Trophoblast cell (in vitro differentiated cells and primary cell): ENCODE results near the gene SPRR2F. TPM values are rescaled to one million over a fixed set of nuclear protein-coding genes. Genes with fewer than 3 reads are reported as not detected.

ENCODE experiments used
- DNase-seq, 2 donors: peaks; one replicate each; pipeline ENCODE4 v3.0.0-alpha.2; 2016
- H2AFZ ChIP-seq: 2 replicates; pipeline ENCODE4 v1.6.1; 2013; ENCODE audit warnings: low read length, moderate library complexity, mild to moderate bottlenecking; ENCODE audit not compliant: insufficient read depth, poor library complexity
- H2AK5ac ChIP-seq: 2 replicates; pipeline ENCODE4 v1.6.1; 2013; ENCODE audit warnings: mild to moderate bottlenecking, low read length
- H2BK120ac ChIP-seq: 2 replicates; pipeline ENCODE4 v1.6.1; 2013; ENCODE audit warnings: low read length, mild to moderate bottlenecking, moderate library complexity; ENCODE audit not compliant: insufficient read depth, poor library complexity
- H2BK12ac ChIP-seq: 2 replicates; pipeline ENCODE4 v1.6.1; 2013; ENCODE audit warnings: mild to moderate bottlenecking, low read length, moderate library complexity
- H2BK5ac ChIP-seq: 2 replicates; pipeline ENCODE4 v1.6.1; 2013; ENCODE audit warnings: low read length, low read depth, moderate library complexity, mild to moderate bottlenecking; ENCODE audit not compliant: poor library complexity
- H3K14ac ChIP-seq: 2 replicates; pipeline ENCODE4 v1.6.1; 2013; ENCODE audit warnings: mild to moderate bottlenecking, low read length
- H3K18ac ChIP-seq: 2 replicates; pipeline ENCODE4 v1.6.1; 2013; ENCODE audit warnings: mild to moderate bottlenecking, low read length
- H3K23ac ChIP-seq: 2 replicates; pipeline ENCODE4 v1.6.1; 2013; ENCODE audit warnings: low read length
- H3K27ac ChIP-seq: 2 replicates; pipeline ENCODE4 v1.5.1; 2013; ENCODE audit warnings: low read depth, mild to moderate bottlenecking, inconsistent platforms, low read length, moderate library complexity
- H3K27me3 ChIP-seq: 2 replicates; pipeline ENCODE4 v1.6.1; 2013; ENCODE audit warnings: inconsistent platforms, mild to moderate bottlenecking, low read length, moderate library complexity; ENCODE audit not compliant: insufficient read depth
- H3K36me3 ChIP-seq, 2 experiments: 1 replicate in 1 of 2; 2 replicates in 1 of 2; pipeline ENCODE4 v1.6.1; 2013; ENCODE audit warnings: low read length in 2 of 2, mild to moderate bottlenecking in 2 of 2, moderate library complexity in 1 of 2; ENCODE audit not compliant: insufficient read depth in 2 of 2, control insufficient read depth in 1 of 2
- H3K4ac ChIP-seq: 2 replicates; pipeline ENCODE4 v1.6.1; 2013; ENCODE audit warnings: low read depth, mild to moderate bottlenecking, low read length, moderate library complexity
- H3K4me1 ChIP-seq, 2 experiments: 1 replicate in 1 of 2; 2 replicates in 1 of 2; pipeline ENCODE4 v1.6.1; 2013; ENCODE audit warnings: low read length in 2 of 2, mild to moderate bottlenecking in 2 of 2, moderate library complexity in 1 of 2; ENCODE audit not compliant: insufficient read depth in 2 of 2, control insufficient read depth in 1 of 2
- H3K4me2 ChIP-seq: 2 replicates; pipeline ENCODE4 v1.6.1; 2013; ENCODE audit warnings: inconsistent platforms, mild to moderate bottlenecking, low read length, moderate library complexity
- H3K4me3 ChIP-seq: 2 replicates; pipeline ENCODE4 v1.5.1; 2013; ENCODE audit warnings: mild to moderate bottlenecking, low read depth, low read length, inconsistent platforms
- H3K79me1 ChIP-seq: one replicate; pipeline ENCODE4 v1.6.1; 2013; ENCODE audit warnings: low read length
- H3K79me2 ChIP-seq: 2 replicates; pipeline ENCODE4 v1.6.1; 2013; ENCODE audit warnings: low read length, mild to moderate bottlenecking; ENCODE audit not compliant: control insufficient read depth, insufficient read depth, poor library complexity
- H3K9ac ChIP-seq: 2 replicates; pipeline ENCODE4 v1.6.1; 2013; ENCODE audit warnings: mild to moderate bottlenecking, low read length
- H3K9me3 ChIP-seq: 2 replicates; pipeline ENCODE4 v1.6.1; 2013; ENCODE audit warnings: low read depth, mild to moderate bottlenecking, control low read depth, inconsistent platforms, low read length; ENCODE audit not compliant: insufficient read depth
- H4K12ac ChIP-seq: 2 replicates; pipeline ENCODE4 v1.6.1; 2013; ENCODE audit warnings: low read depth, mild to moderate bottlenecking, low read length, moderate library complexity
- H4K8ac ChIP-seq: 2 replicates; pipeline ENCODE4 v1.6.1; 2013; ENCODE audit warnings: low read depth, mild to moderate bottlenecking, low read length, moderate library complexity
- H4K91ac ChIP-seq: one replicate; pipeline ENCODE4 v1.6.1; 2013; ENCODE audit warnings: low read depth, mild to moderate bottlenecking, low read length, moderate library complexity
- WGBS: extraction: QIAGEN DNeasy Blood & Tissue Kit; methylation state at CpG from one replicate; pipeline ENCODE4 v1.1.7; 2013; ENCODE audit warnings: missing lambda C conversion rate; ENCODE audit not compliant: insufficient read length, insufficient coverage; ENCODE audit errors: extremely low coverage; 5-methylcytosine and 5-hydroxymethylcytosine counted together
- polyA plus RNA-seq: library from polyadenylated mRNA; stranded (reverse); fragments of 200-250 nt; gene quantifications from 2 replicates; pipeline ENCODE4 v1.2.3, GENCODE V29; 2013

SPRR2F gene, protein sequence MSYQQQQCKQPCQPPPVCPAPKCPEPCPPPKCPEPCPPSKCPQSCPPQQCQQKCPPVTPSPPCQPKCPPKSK
- 0.07 TPM in 1 of 2 replicates, not detected in the other for polyA plus RNA-seq

DNA sequence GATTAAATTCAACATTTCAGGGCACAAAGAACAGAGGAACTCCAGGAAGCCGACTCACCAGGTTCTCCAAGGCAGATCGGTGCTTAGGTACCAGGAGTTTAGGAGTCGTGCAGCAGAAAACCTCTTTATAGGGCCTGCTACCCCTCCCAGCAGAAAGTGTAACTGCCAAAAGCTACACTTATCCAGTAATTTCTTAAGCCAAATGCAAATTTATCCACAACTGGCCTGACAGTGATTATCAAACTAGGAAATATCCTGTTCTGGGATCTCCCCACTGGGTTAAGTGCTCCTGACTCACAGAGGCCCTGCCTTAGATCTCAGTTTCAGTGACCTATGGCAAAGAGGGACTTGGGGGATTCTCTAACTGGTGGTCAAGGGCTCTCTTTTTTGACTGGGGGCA is at the start of gene SPRR2F:
Gene SPRR2F (minus strand): TSS at position 101 of the 400 bp plus-strand sequence. CDS start 783 bp downstream, outside the sequence.
- H3K14ac ChIP-seq = no peak within 1 kb of the TSS
- no peak within 1 kb of the TSS for H2BK5ac ChIP-seq
- no peaks in the 10 kb centered on the region for H3K36me3 ChIP-seq
- H3K27ac ChIP-seq = no peak within 1 kb of the TSS
- no peak within 1 kb of the TSS for H3K4me2 ChIP-seq
- no peak within 1 kb of the TSS for H2BK120ac ChIP-seq
- no peaks in the 10 kb centered on the region for H3K79me2 ChIP-seq
- no peak within 1 kb of the TSS for H2AK5ac ChIP-seq
- no peak within 1 kb of the TSS for H3K4ac ChIP-seq
- no peak within 1 kb of the TSS for H2AFZ ChIP-seq
- WGBS = no CpG with 5 or more reads among the region's 3 CpGs
- no peak within 1 kb of the TSS for H4K8ac ChIP-seq
- no peaks in the 10 kb centered on the region for H3K27me3 ChIP-seq
- no peak for DNase-seq
- no peak within 1 kb of the TSS for H3K18ac ChIP-seq
- no peak within 1 kb of the TSS for H3K4me3 ChIP-seq
- H2BK12ac ChIP-seq = no peak within 1 kb of the TSS
- H4K12ac ChIP-seq = no peak within 1 kb of the TSS
- H3K9ac ChIP-seq = no peak within 1 kb of the TSS
- H3K79me1 ChIP-seq = no peaks in the 10 kb centered on the region
- no peaks in the 10 kb centered on the region for H3K9me3 ChIP-seq
- no peak within 1 kb of the TSS for H3K23ac ChIP-seq
- no peak within 1 kb of the TSS for H4K91ac ChIP-seq
- H3K4me1 ChIP-seq = no peaks in the 10 kb centered on the region

DNA sequence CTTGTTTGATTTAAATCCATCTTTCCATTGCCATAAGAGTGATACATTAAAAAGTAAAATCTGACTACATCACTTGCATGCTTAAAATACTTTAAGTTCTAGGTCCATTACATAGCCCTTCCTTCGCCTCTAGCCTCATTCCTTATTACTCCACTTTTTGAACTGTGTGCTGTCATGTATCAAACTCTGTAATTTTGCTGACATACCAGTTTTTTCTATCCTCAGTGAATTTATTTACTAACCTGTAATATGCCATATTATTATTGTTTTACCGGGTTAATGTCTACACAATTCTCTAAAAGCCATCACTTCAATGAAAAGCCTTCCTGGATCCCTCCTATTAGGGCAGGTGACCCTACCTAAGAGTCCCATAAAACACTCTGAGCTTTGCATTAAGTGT is 42.2 kb upstream of the SPRR2F start:
- H3K27me3 ChIP-seq = no peaks in the 10 kb centered on the region
- H3K18ac ChIP-seq = no peak overlapping the region
- H3K4ac ChIP-seq = no peak overlapping the region
- peaks cover 7% of the 10 kb centered on the region for H3K9me3 ChIP-seq
- no peak overlapping the region for H2BK5ac ChIP-seq
- H3K27ac ChIP-seq = no peak overlapping the region
- no peak overlapping the region for H3K23ac ChIP-seq
- H2BK120ac ChIP-seq = no peak overlapping the region
- H3K9ac ChIP-seq = no peak overlapping the region
- no peaks in the 10 kb centered on the region for H3K79me2 ChIP-seq
- H2AK5ac ChIP-seq = no peak overlapping the region
- DNase-seq = peak in 1 of 2 donors; percentile 64
- no peak overlapping the region for H4K12ac ChIP-seq
- H2BK12ac ChIP-seq = no peak overlapping the region
- no peaks in the 10 kb centered on the region for H3K36me3 ChIP-seq
- no peaks in the 10 kb centered on the region for H3K4me1 ChIP-seq
- H3K4me2 ChIP-seq = no peak overlapping the region
- H3K79me1 ChIP-seq = no peaks in the 10 kb centered on the region
- H3K4me3 ChIP-seq = no peak overlapping the region
- WGBS = no CpG with 5 or more reads among the region's 2 CpGs
- H4K8ac ChIP-seq = no peak overlapping the region
- H3K14ac ChIP-seq = no peak overlapping the region
- H2AFZ ChIP-seq = no peak overlapping the region
- no peak overlapping the region for H4K91ac ChIP-seq

DNA sequence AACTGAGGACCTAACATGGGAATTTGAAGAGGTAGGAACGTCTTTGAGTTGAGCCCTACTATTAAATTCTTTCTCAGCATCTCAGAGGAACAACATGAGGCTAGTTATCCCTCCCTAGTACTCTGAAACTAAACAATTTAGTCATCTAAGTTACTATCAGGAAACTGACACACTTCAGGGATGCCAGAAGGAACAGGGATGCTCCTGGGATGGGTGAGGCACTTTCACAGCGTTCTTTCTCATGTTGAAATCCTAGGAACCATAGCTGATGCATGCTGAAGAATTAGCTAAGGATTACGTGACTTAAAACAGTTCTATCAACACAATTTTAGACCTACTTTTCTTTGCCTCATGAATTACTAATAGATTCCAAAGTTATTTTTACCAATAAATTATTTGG is 39.2 kb upstream of the SPRR2F start:
- DNase-seq = peak; percentile 75 to 86
- H3K9me3 ChIP-seq = no peaks in the 10 kb centered on the region
- no peak overlapping the region for H2BK120ac ChIP-seq
- H3K4ac ChIP-seq = no peak overlapping the region
- H3K9ac ChIP-seq = no peak overlapping the region
- no peak overlapping the region for H3K18ac ChIP-seq
- no peak overlapping the region for H3K27ac ChIP-seq
- no peak overlapping the region for H3K14ac ChIP-seq
- no peak overlapping the region for H2BK12ac ChIP-seq
- no peak overlapping the region for H2AK5ac ChIP-seq
- H3K79me2 ChIP-seq = no peaks in the 10 kb centered on the region
- no peaks in the 10 kb centered on the region for H3K4me1 ChIP-seq
- no peaks in the 10 kb centered on the region for H3K27me3 ChIP-seq
- no CpG with 5 or more reads among the region's 3 CpGs for WGBS
- no peak overlapping the region for H3K4me3 ChIP-seq
- no peak overlapping the region for H4K91ac ChIP-seq
- H4K12ac ChIP-seq = no peak overlapping the region
- H3K79me1 ChIP-seq = no peaks in the 10 kb centered on the region
- H2BK5ac ChIP-seq = no peak overlapping the region
- H3K23ac ChIP-seq = no peak overlapping the region
- no peak overlapping the region for H2AFZ ChIP-seq
- H3K4me2 ChIP-seq = no peak overlapping the region
- no peak overlapping the region for H4K8ac ChIP-seq
- no peaks in the 10 kb centered on the region for H3K36me3 ChIP-seq

DNA sequence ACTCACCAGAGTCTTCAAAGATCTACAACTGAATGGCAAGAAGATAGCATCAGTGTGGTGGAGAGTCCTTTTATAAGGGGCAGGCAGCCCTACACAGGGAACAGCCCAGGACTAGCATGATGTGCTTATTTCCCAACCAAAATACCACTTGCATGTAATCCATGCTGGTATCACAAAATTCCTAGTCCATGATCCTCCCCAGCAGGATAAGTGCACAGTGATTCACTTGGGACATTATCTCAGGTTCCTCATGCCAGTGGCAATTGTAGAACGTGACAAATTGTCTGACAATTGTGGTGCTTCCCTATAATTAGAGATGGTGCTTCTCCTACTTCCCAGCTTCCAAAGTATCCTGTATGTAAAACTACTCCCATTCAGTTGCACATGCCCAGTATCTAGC is 37.5 kb upstream of the SPRR2F start, which contains the start of gene SPRR2G:
Gene SPRR2G (minus strand): TSS at position 45 of the 400 bp plus-strand sequence. CDS start 780 bp downstream, outside the sequence.
- DNase-seq = peak; percentile 92 to 98
- no peak within 1 kb of the TSS for H3K9ac ChIP-seq
- no peak within 1 kb of the TSS for H3K4me2 ChIP-seq

More for the DNA sequence above, 37.5 kb upstream of the SPRR2F start, which contains the start of gene SPRR2G:
- no peak within 1 kb of the TSS for H3K18ac ChIP-seq
- H4K91ac ChIP-seq = no peak within 1 kb of the TSS
- H4K8ac ChIP-seq = no peak within 1 kb of the TSS
- H2BK5ac ChIP-seq = no peak within 1 kb of the TSS
- H3K4me1 ChIP-seq = no peaks in the 10 kb centered on the region
- no peak within 1 kb of the TSS for H2AK5ac ChIP-seq
- H2BK12ac ChIP-seq = no peak within 1 kb of the TSS
- no peak within 1 kb of the TSS for H3K27ac ChIP-seq
- no CpG with 5 or more reads among the region's 1 CpG for WGBS
- no peak within 1 kb of the TSS for H2AFZ ChIP-seq
- no peak within 1 kb of the TSS for H3K4ac ChIP-seq
- H2BK120ac ChIP-seq = no peak within 1 kb of the TSS
- H3K36me3 ChIP-seq = no peaks in the 10 kb centered on the region
- no peaks in the 10 kb centered on the region for H3K79me1 ChIP-seq
- H3K4me3 ChIP-seq = no peak within 1 kb of the TSS
- H3K79me2 ChIP-seq = no peaks in the 10 kb centered on the region
- H3K9me3 ChIP-seq = no peaks in the 10 kb centered on the region
- H4K12ac ChIP-seq = no peak within 1 kb of the TSS
- no peak within 1 kb of the TSS for H3K14ac ChIP-seq
- no peak within 1 kb of the TSS for H3K23ac ChIP-seq
- no peaks in the 10 kb centered on the region for H3K27me3 ChIP-seq
